Testis (tissue), 2 donors: Measurements from ENCODE around the gene FHOD3.

Experiments used
- POLR2A ChIP-seq: fragments of 450-650 bp; IDR thresholded peaks from one replicate; pipeline ENCODE4 v1.6.1; 2017; ENCODE audit warnings: antibody characterized with exemption, mild to moderate bottlenecking, moderate library complexity
- TF ChIP-seq, protein P1 (sequence below), 3 experiments: fragments of 450-650 bp in 2 of 3; fragments of 200-600 bp in 1 of 3; sonication (generic) in 1 of 3; IDR thresholded peaks; one replicate each; pipeline ENCODE4 v1.5.1; 2016 to 2019; ENCODE audit warnings: antibody characterized with exemption in 3 of 3, mild to moderate bottlenecking in 2 of 3, moderate library complexity in 1 of 3

DNA sequence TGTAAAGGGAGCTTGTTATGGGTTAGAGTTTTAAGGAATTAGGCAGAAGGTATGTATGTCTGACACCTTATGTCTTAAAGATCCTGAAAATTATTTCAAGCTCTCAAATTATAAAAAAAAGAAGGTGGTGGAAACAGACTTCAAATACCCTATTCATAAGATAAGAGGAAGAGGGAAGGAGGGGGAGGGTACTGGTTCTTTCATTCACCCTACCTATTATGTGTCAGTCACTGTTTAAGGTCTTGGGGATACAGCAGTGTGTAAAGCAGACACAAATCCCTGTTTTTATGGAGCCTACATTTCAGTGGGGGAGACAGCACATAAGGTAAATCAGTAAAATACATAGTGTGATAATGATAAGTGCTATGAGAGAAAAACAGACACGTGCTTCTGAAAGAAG lies 184.4 kb downstream of the FHOD3 start:
- no peak for TF ChIP-seq POLR2A
- TF ChIP-seq, protein P1, sequence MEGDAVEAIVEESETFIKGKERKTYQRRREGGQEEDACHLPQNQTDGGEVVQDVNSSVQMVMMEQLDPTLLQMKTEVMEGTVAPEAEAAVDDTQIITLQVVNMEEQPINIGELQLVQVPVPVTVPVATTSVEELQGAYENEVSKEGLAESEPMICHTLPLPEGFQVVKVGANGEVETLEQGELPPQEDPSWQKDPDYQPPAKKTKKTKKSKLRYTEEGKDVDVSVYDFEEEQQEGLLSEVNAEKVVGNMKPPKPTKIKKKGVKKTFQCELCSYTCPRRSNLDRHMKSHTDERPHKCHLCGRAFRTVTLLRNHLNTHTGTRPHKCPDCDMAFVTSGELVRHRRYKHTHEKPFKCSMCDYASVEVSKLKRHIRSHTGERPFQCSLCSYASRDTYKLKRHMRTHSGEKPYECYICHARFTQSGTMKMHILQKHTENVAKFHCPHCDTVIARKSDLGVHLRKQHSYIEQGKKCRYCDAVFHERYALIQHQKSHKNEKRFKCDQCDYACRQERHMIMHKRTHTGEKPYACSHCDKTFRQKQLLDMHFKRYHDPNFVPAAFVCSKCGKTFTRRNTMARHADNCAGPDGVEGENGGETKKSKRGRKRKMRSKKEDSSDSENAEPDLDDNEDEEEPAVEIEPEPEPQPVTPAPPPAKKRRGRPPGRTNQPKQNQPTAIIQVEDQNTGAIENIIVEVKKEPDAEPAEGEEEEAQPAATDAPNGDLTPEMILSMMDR (IDR thresholded peaks at IDR 0.05): no peak
